ENCODE measurements around the gene FLRT1. TPM values are rescaled to one million over a fixed set of nuclear protein-coding genes. Genes with fewer than 3 reads are reported as not detected.
A peak's percentile ranks its signal among the peaks of the same experiment; 100 is the strongest.

Gene FLRT1
- total and polyA plus RNA-seq, 2 of the 13 experiments (the other 11 are each of a cell fraction or from before 2014, with no cell fraction given), result 0.02 to 0.08 TPM

DNA sequence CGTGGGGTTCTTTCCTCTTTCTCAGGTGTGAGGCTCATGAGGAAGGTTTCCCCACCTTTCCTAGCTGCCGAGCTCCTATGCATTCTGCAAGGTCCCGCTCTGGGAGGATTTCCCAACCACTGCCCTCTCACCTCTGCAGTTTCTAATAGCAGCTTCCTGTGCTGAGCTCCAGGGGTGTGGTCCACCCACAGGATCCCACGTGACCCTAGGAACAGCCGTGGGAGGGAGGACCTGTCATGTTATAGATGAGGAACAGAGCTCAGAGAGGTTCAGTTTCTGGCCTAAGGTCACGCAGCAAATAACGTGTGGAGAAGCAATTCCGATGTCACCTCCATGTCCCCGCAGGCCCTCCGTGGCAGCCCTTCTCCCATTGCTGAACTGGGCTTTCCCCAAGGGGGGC is 38.5 kb downstream of the FLRT1 start:
- in situ Hi-C loops (cut with HindIII; ENCODE audit: extremely low pct_ligation_motif_present, low pct_unique_long_range_greater_than_20kb) (no loop called here), intact Hi-C loops (cut with micrococcal nuclease; ENCODE audit: unreplicated experiment) (no loop called here)
- Histone ChIP-seq H3K27ac (ENCODE audit: extremely low read length, insufficient read depth, low read length) (no peak overlapping the region), H2AFZ (ENCODE audit: low read length) (no peak overlapping the region), H3K27me3 (ENCODE audit: control insufficient read depth in 1 of 2, insufficient read depth in 2 of 2, low read length in 2 of 2) (no peaks in the 10 kb centered on the region), H3K9ac (ENCODE audit: insufficient read depth, low read depth, low read length) (no peak overlapping the region), H3K9me3 (ENCODE audit: low read length) (no peaks in the 10 kb centered on the region), H3K36me3 (replicated peaks in 1 of 2; ENCODE audit: control insufficient read depth in 1 of 2, insufficient read depth in 2 of 2, low read length in 2 of 2) (no peaks in the 10 kb centered on the region), H4K20me1 (ENCODE audit: insufficient read depth, low read length) (peaks cover 21% of the 10 kb centered on the region; the same call in 1 of the 2 replicates), H3K4me1 (ENCODE audit: insufficient read depth, low read length) (no peaks in the 10 kb centered on the region), H3K79me2 (ENCODE audit: insufficient read depth, low read length) (no peaks in the 10 kb centered on the region), H3K4me3 (replicated peaks in 1 of 3; ENCODE audit: insufficient read depth in 1 of 3, low read depth in 2 of 3, low read length in 3 of 3) (no peak overlapping the region), H3K4me2 (ENCODE audit: low read depth, low read length) (no peak overlapping the region)
- FAIRE-seq (no peak), ATAC-seq (no peak), DNase-seq (ENCODE audit: low spot score) (no peak)
- BruUV-seq (replicated peaks), result no TSS peak
- ChIA-PET CTCF (ENCODE audit: low intra/inter-chr PET ratio, low total read pairs) (no interaction called here), POLR2A (no interaction called here)
- 88% methylated on average over 6 of the region's 10 CpGs for WGBS (ENCODE audit: low lambda C conversion rate)
- TF ChIP-seq STAT5B (CRISPR knock-in tag; IDR thresholded peaks at IDR 0.05) (no peak), SMAD1 (CRISPR knock-in tag; IDR thresholded peaks at IDR 0.05; ENCODE audit: borderline replicate concordance, low read depth) (no peak), KLF6 (CRISPR knock-in tag; IDR thresholded peaks at IDR 0.05) (no peak), ZNF768 (CRISPR knock-in tag; IDR thresholded peaks at IDR 0.05) (peak; percentile 94), MTA3 (CRISPR knock-in tag; IDR thresholded peaks at IDR 0.05) (no peak)
- TF ChIP-seq, protein P1, sequence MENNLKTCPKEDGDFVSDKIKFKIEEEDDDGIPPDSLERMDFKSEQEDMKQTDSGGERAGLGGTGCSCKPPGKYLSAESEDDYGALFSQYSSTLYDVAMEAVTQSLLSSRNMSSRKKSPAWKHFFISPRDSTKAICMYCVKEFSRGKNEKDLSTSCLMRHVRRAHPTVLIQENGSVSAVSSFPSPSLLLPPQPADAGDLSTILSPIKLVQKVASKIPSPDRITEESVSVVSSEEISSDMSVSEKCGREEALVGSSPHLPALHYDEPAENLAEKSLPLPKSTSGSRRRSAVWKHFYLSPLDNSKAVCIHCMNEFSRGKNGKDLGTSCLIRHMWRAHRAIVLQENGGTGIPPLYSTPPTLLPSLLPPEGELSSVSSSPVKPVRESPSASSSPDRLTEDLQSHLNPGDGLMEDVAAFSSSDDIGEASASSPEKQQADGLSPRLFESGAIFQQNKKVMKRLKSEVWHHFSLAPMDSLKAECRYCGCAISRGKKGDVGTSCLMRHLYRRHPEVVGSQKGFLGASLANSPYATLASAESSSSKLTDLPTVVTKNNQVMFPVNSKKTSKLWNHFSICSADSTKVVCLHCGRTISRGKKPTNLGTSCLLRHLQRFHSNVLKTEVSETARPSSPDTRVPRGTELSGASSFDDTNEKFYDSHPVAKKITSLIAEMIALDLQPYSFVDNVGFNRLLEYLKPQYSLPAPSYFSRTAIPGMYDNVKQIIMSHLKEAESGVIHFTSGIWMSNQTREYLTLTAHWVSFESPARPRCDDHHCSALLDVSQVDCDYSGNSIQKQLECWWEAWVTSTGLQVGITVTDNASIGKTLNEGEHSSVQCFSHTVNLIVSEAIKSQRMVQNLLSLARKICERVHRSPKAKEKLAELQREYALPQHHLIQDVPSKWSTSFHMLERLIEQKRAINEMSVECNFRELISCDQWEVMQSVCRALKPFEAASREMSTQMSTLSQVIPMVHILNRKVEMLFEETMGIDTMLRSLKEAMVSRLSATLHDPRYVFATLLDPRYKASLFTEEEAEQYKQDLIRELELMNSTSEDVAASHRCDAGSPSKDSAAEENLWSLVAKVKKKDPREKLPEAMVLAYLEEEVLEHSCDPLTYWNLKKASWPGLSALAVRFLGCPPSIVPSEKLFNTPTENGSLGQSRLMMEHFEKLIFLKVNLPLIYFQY (CRISPR knock-in tag; IDR thresholded peaks at IDR 0.05; ENCODE audit: borderline replicate concordance), result no peak
- TF ChIP-seq, protein P2, sequence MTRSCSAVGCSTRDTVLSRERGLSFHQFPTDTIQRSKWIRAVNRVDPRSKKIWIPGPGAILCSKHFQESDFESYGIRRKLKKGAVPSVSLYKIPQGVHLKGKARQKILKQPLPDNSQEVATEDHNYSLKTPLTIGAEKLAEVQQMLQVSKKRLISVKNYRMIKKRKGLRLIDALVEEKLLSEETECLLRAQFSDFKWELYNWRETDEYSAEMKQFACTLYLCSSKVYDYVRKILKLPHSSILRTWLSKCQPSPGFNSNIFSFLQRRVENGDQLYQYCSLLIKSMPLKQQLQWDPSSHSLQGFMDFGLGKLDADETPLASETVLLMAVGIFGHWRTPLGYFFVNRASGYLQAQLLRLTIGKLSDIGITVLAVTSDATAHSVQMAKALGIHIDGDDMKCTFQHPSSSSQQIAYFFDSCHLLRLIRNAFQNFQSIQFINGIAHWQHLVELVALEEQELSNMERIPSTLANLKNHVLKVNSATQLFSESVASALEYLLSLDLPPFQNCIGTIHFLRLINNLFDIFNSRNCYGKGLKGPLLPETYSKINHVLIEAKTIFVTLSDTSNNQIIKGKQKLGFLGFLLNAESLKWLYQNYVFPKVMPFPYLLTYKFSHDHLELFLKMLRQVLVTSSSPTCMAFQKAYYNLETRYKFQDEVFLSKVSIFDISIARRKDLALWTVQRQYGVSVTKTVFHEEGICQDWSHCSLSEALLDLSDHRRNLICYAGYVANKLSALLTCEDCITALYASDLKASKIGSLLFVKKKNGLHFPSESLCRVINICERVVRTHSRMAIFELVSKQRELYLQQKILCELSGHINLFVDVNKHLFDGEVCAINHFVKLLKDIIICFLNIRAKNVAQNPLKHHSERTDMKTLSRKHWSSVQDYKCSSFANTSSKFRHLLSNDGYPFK (CRISPR knock-in tag; IDR thresholded peaks at IDR 0.05; ENCODE audit: borderline replicate concordance), result no peak
- TF ChIP-seq, protein P3, sequence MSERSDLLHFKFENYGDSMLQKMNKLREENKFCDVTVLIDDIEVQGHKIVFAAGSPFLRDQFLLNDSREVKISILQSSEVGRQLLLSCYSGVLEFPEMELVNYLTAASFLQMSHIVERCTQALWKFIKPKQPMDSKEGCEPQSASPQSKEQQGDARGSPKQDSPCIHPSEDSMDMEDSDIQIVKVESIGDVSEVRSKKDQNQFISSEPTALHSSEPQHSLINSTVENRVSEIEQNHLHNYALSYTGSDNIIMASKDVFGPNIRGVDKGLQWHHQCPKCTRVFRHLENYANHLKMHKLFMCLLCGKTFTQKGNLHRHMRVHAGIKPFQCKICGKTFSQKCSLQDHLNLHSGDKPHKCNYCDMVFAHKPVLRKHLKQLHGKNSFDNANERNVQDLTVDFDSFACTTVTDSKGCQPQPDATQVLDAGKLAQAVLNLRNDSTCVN (CRISPR knock-in tag; IDR thresholded peaks at IDR 0.05; ENCODE audit: borderline replicate concordance), result no peak
